ENCODE data around the gene AGFG2.
"Not testable (repeated sequence)": the region's sequence is repeated elsewhere in the genome, so short reads cannot be mapped to it uniquely, and the experiment has no call there.

Gene AGFG2

DNA sequence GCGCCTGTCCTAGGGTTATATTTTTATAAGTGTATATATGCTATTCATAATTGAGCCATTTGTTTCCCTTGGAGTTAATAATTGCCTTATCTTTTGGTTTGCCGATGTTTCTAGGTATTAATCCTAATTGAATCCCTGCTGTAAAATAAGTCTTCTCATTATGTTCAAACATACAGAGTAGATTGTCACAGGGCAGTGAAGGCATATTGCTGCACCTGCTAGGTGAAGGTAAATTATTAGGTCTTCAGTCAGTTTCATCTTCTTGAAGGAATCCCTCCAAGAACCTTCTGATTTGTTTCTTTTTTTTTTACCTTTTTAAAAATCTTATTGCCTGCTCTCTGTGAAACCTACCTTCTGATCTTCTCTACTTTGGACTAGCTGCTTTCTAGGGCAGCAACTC, 17.9 kb upstream of the AGFG2 start:
- no peak for DNase-seq

DNA sequence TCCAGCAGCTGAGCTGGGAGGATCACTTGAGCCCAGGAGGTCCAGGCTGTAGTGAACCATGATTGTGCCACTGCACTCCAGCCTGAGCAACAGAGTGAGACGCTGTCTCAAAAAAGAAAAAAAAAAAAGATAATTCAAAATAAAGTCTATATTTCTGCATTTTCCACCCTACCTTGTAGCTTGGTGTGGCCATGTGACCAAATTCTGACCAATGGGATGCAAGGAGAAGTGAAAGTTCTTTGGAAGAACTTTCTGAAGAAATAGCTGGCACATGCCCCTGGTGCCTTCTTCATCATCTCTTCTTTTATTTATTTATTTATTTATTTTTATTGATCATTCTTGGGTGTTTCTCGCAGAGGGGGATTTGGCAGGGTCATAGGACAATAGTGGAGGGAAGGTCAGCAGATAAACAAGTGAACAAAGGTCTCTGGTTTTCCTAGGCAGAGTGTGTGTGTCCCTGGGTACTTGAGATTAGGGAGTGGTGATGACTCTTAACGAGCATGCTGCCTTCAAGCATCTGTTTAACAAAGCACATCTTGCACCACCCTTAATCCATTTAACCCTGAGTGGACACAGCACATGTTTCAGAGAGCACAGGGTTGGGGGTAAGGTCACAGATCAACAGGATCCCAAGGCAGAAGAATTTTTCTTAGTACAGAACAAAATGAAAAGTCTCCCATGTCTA, 17.0 kb upstream of the AGFG2 start:
- DNase-seq: not testable (repeated sequence)

DNA sequence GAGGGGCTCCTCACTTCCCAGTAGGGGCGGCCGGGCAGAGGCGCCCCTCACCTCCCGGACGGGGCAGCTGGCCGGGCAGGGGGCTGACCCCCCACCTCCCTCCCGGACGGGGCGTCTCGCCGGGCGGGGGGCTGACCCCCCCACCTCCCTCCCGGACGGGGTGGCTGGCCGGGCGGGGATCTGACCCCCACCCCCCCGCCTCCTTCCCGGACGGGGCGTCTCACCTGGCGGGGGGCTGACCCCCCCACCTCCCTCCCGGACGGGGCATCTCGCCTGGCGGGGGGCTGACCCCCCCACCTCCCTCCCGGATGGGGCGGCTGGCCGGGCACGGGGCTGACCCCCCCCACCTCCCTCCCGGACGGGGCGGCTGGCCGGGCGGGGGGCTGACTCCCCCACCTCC, 15.8 kb upstream of the AGFG2 start:
- DNase-seq: not testable (repeated sequence)

DNA sequence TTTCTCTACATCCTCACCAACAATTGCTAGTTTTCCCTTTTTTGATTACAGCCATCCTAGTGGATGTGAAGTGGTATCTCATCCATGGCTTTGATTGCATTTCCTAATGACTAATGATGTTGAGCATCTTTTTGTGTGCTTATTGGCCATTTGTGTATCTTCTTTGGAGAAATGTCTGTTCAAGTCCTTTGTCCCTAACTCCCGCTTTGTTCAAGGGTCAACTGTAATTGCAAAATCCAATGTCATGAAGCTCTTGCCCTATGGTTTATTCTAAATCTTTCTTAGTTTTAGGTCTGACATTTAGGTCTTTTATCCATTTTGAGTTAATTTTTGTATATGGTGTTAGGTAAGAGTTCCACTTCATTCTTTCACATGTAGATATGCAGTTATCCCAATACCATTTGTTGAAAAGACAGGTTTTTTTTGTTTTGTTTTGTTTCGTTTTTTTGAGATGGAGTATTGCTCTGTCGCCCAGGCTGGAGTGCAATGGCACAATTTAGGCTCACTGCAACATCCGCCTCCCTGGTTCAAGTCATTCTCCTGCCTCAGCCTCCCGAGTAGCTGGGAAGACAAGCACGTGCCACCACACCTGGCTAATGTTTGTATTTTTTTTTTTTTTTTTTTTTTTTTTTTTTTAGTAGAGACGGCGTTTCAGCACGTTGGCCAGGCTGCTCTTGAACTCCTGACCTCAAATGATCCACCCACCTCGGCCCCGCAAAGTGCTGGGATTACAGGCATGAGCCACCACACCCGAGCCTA, 10.7 kb upstream of the AGFG2 start:
- DNase-seq: not testable (repeated sequence)

DNA sequence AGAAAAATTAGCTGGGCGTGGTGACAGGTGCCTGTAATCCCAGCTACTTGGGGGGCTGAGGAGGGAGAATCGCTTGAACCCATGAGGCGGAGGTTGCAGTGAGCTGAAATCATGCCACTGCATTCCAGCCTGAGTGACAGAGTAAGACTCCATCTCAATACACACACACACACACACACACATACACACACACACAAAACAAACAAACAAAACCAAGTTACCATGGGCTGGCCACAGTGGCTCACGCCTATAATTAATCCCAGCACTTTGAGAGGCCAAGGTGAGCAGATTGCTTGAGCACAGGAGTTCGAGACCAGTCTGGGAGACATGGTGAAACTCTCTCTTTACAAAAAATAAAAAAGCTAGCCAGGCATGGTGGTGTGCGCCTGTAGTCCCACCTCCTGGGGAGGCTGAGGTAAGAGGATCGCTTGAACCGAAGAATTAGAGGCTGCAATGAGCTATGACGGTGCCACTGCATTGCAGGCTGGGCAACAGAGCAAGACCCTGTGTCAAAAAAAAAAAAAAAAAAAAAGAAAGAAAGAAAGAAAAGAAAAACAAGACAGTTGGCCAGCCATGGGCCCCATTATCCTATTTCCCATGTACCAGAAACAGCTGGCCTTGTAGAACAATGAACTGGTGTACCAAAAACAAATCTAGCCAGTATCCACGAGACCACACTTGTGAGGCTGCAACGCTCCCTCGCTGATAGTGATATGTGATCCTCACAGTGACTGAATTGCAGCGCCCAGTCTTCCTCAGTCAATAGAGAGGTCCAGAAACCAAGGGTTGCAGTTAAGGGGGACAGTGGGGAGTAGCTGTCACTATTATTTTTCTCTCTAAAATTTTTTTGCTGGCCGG, 6.6 kb upstream of the AGFG2 start:
- no peak for DNase-seq

DNA sequence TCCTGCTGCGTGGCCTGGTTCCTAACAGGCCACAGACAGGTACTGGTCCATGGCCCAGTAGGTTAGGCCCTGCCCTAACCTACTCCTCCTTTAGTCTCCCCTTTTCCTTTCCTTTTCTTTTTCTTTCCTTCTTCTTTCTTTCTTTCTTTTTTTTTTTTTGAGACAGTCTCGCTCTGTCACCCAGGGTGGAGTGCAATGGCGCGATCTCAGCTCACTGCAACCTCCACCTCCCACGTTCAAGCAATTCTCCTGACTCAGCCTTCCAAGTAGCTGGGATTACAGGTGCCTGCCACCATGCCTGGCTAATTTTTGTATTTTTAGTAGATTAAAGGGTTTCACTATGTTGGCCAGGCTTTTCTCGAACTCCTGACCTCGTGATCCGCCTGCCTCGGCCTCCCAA, 3.0 kb upstream of the AGFG2 start:
- DNase-seq: not testable (repeated sequence)

DNA sequence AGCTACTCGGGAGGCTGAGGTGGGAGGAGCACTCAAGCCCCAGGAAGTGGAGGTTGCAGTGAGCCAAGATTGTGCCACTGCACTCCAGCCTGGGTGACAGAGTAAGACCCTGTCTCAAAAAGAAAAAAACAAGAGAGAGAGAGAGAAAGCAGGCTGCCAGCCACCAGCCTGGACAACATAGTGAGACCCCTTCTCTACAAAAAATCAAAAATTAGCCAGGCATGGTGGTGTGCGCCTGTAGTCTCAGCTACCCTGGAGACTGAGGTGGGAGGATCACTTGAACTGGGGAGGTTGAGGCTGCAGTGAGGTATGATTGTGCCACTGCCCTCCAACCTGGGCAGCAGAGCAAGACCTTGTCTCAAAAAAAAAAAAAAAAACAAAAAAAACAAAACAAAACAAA, 2.3 kb upstream of the AGFG2 start:
- DNase-seq: not testable (repeated sequence)

DNA sequence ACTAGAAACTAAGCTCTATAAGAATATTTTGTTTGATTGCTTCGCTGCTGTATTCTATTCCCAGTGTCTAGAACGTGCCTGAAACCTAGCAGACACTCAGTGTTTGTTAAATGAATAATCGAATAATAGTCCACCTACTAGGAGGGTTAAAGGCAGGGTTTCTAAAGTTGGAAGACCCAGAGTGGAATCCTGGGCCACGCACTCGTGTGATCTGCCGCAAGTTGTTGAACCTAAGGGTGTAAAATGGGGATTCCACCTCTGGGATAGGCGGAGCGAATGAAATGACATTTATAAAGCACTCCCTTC, 702 bp upstream of the AGFG2 start:
- DNase-seq: no peak

DNA sequence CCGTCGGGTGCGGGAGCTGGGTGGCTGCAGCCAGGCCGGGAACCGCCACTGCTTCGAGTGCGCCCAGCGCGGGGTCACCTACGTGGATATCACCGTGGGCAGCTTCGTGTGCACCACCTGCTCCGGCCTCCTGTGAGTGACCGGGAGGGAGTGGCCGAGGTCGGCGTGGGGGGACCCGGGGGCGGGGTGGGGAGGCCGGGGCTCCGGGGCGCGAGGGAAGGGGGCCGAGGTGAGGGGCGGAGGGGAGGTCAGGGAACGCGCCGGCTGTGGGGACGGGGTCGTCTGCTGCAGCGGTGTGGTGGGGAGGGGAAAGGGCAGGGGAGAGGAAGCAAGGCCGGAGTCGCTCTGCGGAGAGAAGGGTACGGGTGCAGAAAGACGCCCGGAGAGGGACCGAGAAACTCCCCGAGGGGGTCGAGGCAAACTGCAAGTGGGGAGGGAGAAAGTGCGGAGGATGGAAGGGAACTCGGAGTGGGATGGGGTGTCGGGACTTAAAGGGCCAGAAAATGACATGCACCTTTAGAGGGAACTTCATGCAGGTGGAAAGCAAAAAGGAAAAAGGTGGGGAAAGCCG, 518 bp downstream of the AGFG2 start:
- peak in 1 of 2 experiments; percentile 30 for DNase-seq

DNA sequence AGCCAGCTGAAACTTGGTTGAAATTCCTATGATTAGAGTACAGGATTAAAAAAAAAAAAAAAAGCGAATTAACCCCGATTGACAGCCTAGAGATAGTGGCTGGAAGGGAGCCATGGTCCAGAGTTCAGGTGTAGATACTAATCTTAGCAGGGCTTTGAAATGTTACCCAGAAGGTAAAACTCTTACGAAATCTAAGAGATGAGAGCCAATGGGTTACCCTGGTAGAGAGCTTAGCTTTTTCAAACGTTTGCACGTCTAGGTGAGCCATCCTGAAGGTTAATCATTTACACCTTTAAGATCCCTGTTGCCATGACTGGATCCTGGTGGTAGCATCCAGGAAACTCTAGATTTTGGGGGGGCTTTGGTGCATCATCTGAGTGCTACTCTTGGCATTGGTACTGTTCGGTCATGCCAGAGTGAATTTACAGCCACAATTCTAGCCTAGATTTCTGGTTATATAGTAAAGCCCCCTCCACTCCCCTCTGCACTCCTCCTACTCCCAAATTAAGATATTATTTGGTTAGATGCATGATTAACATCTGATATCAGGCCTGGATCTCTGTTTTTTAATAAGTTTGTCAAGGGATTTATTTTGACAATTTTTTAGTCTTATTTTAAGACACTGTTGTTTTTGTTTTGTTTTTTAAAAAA, 1.2 kb downstream of the AGFG2 start:
- DNase-seq: no peak

DNA sequence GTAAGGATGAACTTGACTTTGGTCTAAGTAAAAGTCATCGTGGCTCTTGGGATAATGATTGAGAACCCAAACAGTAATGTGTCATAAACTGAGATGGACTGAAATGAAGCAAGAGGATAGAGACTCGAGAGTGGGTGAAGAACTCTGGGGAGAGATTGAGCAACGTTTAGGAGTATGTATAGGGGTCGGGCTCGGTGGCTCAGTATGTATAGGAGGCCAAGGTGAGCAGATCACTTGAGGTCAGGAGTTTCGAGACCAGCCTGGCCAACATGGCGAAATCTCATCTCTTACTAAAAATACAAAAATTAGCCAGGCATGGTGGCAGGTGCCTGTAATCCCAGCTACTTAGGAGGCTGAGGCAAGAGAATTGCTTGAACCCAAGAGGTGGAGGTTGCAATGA, 2.3 kb downstream of the AGFG2 start:
- DNase-seq: not testable (repeated sequence)

DNA sequence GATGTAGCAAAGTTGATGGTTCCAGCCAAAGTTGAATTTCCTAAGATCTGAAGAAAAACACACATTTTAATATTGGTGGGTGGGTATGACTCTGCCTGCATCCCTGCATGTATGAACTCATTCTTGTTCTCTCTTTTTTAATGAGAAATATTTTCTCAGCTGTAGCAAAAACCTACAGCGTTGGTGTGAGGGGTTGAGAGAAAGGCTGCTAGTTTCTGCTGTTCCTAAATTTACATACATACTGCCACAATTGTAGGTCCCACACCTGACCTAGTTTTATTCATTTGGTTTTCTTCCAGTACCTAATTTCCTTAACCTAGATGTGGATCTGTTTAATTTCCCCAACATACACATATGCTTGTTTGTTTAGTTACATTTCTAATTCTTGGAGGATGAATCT, 4.6 kb downstream of the AGFG2 start:
- no peak for DNase-seq

DNA sequence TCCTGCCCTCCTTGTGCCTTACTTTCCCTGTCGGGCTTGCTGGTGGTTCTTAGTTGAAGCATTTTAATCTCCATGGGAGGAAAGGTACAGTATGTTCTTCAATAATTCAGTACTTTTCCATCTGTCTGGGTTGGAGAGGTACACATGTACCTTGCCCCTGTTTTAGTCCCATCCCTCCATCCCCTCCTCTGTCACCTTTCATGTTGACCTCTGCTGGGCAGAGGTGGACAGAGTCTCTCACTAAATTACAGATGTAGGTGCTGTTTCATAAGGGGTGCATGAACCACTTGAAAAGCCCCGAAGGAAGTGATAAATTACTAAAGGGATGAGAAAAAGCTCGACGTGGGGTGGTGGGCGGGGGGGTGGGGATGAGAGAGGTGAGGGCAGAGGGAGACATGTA, 5.4 kb downstream of the AGFG2 start:
- no peak for DNase-seq

DNA sequence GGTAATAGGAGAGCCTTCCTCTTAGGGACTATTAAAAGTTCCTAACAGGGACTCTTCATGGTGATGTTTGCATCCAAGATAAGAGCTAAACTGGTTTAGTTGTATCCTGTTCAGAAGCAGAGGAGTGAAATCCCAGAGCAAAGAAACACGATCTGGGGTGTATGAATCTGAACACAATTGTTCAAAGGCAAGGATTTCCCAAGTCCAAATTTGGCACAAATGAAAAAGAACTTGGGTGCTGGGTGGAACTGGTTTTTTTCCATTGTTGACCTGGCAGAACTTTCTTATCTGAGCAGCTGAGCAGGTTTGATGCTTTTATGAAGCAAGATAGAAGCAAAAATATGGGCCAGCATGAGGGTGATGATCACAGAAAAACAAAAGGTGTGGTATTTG, 6.0 kb downstream of the AGFG2 start:
- DNase-seq: no peak

DNA sequence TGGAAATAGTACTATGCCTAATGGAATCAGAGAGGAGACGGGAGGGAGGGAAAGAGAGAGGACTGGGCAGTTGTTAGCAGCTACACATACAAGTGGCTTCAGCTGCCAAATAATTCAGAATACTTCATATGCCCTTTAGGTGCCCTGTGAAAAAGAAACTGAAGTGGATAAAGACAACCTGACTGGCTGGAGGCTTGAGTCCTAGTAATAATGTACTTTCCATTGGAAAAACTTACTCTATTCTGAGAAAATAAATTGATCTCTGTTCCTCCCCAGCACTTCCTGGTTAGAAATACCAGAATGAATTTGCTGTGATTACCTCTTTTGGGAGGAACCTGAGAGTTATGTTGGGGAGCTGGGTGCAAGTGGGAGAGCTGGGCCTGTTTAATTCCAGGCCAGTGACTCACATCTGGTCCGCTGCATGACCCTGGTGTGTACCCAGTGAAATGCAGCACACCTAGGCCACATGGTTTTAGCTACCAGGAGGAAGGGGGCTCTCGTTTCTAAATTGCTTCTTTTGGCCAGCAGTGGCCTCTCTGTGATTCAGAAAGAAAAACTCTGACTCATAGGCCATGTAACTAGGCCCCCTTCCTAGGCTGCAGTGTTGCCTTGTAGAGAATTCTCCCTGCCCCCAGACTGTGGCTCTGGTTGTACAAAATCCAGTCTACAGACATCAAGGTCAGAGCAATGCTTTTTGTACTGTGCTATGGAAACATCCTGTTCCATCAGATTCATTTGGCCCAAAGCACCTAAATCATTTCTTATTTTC, 6.5 kb downstream of the AGFG2 start:
- peak; percentile 71 to 80 for DNase-seq

DNA sequence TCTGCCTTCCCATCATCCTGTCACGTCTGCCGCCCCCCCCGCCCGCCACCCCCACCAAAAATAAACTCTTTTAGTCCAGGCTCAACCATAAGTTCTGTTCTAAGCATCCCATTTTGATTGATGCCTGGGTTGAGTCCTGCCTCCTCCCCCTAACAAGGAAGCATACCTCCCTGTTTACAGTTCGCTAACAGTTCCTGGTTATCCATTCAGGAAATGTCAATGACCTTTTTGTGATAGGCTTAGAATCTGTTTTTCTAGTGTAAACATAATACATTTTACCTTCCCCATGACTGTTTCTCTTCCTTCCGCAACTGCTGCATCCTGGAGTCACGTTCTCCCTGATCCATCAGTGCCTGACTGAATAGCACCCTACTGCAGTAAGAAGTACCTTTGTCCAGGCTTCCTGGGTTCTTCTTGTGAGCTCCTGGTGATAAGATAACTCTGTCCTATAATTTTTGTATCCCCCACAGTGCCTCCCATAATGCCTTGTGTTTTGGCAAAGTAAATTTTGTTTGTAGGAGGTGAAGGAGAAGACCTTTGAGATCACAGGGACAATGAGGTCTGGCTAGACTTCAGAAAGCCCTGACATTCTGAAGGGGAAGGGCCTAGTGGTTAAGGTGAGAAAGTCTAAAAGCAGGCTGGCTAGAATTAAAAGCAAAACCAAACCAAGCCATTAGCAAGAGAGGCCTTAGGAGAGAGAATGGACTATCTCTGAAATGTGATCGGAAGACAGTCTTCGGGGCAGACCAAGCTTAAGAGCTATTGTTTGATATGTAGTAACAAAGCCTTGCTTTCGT, 7.3 kb downstream of the AGFG2 start:
- DNase-seq: no peak

DNA sequence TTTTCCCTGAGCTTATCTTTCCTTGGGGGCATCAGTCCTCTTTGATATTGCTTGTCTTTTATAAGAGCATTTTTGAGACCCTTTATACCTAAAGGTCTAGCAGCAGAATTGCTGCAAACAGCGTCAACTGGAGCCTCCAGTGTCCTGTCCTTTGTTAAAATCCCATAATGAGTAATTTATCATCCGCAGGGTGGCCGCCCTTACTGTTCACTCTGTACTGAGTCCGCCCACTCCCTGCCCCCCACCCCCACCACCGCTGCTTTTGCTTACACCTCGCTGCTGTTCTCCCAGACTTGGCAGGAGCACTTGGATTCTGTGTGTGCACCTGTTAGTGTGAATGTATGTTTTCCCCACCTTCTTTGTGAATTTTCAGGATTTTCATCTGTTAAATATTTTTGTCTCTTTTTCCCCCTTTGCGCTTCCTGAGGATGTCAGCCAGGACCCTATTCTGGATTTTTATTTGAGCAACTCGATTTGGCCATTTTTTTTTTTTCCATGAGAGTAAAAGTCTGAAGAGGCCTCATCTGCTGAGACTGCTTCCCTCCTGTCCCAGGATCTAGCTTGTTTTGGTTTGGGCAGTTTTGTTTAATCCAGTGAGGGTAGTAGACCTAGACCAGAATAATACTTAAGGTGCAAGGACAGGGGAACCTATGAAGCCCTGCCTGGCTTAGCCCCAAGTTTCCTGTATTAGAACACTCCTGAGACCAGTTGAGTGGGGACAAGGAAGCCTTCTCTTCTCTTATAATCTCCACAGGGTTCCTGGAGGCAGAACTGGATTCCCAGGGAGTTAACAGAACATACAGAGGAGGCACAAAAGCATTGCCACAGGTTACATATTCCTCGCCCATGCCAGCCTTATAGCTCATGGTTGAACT, 8.2 kb downstream of the AGFG2 start:
- no peak for DNase-seq

DNA sequence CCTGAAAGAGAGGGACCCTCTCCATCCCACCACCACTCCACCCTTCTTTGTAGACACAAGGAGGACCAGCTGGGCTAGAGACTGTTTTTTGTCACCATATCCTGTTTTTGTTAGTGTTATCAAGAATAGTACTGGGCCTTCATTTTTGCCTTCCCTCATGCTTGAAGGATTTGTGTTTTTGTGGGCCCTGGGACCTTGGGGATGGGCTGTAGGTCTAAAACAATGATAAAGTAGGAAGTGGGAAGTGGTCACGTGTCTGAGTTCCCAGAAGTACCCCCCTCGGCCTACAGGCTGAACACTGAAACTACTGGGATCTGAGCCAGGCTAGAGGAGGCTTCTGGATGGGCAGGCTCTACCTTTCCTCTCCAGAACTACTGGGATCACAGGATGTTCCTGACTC, 8.9 kb downstream of the AGFG2 start:
- DNase-seq: no peak

DNA sequence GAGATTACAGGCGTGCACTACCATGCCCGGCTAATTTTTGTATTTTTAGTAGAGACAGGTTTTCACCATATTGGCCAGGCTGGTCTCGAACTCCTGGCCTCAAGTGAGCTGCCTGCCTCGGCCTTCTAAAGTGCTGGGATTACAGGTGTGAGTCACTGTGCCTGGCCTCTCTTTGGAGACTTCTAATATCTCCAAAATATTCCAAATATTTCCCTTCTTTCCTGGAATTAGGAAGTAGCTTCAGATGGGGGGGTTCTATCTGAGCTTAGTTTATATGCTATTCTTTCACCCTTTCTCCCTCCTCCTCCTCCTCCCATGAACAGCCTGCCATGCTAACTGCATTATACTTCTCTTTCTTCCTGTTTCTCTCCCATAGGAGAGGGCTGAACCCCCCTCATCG, 9.4 kb downstream of the AGFG2 start:
- not testable (repeated sequence) for DNase-seq

DNA sequence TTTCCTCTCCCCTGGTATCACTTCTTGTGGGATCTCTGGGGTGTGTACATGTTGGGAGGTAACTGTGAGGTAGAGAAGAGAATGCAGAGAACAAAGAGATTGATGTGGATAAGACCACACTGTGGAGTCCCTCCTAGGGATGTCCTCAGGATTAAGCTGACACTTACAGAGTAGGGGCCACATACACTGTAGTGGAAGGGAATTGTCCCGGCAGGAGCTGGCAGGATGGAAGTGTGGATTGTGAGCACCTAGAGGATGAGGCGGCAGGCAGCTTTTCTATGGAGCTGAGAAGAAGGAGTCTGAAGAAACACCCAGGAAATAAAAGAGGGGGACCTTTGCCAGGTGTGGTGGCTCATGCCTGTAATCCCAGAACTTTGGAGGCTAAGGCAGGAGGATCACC, 13.5 kb downstream of the AGFG2 start:
- no peak for DNase-seq

Measured in activated CD4-positive, alpha-beta T cell treated with anti-CD3 and anti-CD28 coated beads, Interleukin-2, amount 50 U/mL, for 48 hours (primary cell).